ENCODE measurements around the gene ANKRD30A.

DNA sequence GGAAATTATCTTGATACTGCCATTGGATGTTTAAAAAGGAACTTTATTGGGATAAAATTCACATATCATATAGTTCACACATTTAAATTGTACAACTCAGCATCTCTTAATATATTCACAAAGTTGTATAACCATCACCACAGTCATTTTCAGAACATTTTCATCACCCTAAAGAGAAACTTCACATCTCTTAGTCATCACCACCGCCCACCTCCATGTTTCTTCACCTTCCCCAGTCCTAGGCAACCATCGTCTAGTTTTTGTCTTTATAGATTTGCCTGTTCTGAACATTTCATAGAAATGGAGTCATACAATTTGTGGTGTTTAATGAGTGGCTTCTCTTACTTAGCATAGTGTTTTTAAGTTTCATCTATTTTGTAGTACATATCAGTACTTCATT lies 96.6 kb downstream of the ANKRD30A start:
- TF ChIP-seq POLR2A (IDR thresholded peaks at IDR 0.05) (no peak), CTCF (IDR thresholded peaks at IDR 0.05) (no peak), POLR2AphosphoS5 (IDR thresholded peaks at IDR 0.05; ENCODE audit: insufficient read depth in 1 of 2, low read depth in 1 of 2) (no peak)

All from vagina (tissue), 2 donors.